ENCODE results near the gene TMC8.

DNA sequence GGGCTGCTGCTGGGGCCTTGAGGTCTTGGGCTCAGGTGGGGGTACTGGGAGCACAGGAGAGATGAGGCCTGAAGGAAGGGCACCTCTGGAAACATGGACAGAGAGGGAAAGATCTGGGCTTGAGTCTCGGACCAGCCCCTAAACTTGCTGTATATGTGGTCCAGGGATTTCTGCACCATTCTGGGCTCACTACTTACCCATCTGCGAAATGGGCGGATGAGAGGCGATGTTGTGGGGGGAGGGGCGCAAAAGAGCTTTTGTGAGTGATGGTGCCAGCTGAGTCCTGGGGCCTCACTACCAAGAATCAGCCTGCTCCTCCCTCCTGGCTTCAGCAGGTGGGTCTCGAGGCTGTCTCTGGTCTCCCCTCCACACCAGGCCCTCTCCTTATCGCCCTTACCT lies 15.9 kb downstream of the TMC8 start:
- TF ChIP-seq YY1 (IDR thresholded peaks at IDR 0.05) (no peak), TAF1 (conservative IDR thresholded peaks at IDR 0.05) (no peak)
- TF ChIP-seq, protein P1, sequence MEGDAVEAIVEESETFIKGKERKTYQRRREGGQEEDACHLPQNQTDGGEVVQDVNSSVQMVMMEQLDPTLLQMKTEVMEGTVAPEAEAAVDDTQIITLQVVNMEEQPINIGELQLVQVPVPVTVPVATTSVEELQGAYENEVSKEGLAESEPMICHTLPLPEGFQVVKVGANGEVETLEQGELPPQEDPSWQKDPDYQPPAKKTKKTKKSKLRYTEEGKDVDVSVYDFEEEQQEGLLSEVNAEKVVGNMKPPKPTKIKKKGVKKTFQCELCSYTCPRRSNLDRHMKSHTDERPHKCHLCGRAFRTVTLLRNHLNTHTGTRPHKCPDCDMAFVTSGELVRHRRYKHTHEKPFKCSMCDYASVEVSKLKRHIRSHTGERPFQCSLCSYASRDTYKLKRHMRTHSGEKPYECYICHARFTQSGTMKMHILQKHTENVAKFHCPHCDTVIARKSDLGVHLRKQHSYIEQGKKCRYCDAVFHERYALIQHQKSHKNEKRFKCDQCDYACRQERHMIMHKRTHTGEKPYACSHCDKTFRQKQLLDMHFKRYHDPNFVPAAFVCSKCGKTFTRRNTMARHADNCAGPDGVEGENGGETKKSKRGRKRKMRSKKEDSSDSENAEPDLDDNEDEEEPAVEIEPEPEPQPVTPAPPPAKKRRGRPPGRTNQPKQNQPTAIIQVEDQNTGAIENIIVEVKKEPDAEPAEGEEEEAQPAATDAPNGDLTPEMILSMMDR (IDR thresholded peaks at IDR 0.05; ENCODE audit: low read depth, low read length, missing input control) = no peak

Measured in liver (tissue), 3 donors.